Measurements from ENCODE around the gene ZNF425. TPM values are rescaled to one million over a fixed set of nuclear protein-coding genes. Genes with fewer than 3 reads are reported as not detected.

ZNF425 gene
- total and polyA plus RNA-seq, 7 donors, result 0.66 to 2.5 (median 1.7) TPM

GRCh38 chr7:149154056-149154455, 27.9 kb upstream of the ZNF425 start:
- intact Hi-C loops (cut with DNase I), result loop anchor here in 1 of 2 donors (10.0 kb wide), 1 partner anchor 81 kb away; the partner anchor contains the start of gene ZNF212

GRCh38 chr7:149153346-149153745, 27.2 kb upstream of the ZNF425 start:
- Histone ChIP-seq H3K4me1 (peaks cover 21% of the 10 kb centered on the region), H3K27ac (no peak overlapping the region), H3K36me3 (ENCODE audit: insufficient read depth in 1 of 2, low read depth in 1 of 2) (peaks cover 8 to 44% of the 10 kb centered on the region in 2 donors), H3K27me3 (ENCODE audit: insufficient read depth in 3 of 3, low read length in 2 of 3) (no peaks in the 10 kb centered on the region), H3K9me3 (no peaks in the 10 kb centered on the region), H3K4me3 (no peak overlapping the region)
- TF ChIP-seq, protein P1, sequence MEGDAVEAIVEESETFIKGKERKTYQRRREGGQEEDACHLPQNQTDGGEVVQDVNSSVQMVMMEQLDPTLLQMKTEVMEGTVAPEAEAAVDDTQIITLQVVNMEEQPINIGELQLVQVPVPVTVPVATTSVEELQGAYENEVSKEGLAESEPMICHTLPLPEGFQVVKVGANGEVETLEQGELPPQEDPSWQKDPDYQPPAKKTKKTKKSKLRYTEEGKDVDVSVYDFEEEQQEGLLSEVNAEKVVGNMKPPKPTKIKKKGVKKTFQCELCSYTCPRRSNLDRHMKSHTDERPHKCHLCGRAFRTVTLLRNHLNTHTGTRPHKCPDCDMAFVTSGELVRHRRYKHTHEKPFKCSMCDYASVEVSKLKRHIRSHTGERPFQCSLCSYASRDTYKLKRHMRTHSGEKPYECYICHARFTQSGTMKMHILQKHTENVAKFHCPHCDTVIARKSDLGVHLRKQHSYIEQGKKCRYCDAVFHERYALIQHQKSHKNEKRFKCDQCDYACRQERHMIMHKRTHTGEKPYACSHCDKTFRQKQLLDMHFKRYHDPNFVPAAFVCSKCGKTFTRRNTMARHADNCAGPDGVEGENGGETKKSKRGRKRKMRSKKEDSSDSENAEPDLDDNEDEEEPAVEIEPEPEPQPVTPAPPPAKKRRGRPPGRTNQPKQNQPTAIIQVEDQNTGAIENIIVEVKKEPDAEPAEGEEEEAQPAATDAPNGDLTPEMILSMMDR (IDR thresholded peaks at IDR 0.05), result no peak
- 91 to 95% (median 93%) methylated on average over 2 of the region's 2 CpGs for WGBS, 3 donors
- ATAC-seq (no peak), DNase-seq (no peak)
- intact Hi-C loops (cut with DNase I), result loop anchor here in 1 of 2 donors (10.0 kb wide), 1 partner anchor 81 kb away; the partner anchor contains the start of gene ZNF212

More at GRCh38 chr7:149154056-149154455, 27.9 kb upstream of the ZNF425 start:
- ATAC-seq (no peak), DNase-seq (no peak)
- Histone ChIP-seq H3K9me3 (no peaks in the 10 kb centered on the region), H3K27ac (no peak overlapping the region), H3K4me3 (no peak overlapping the region), H3K4me1 (peaks cover 15% of the 10 kb centered on the region), H3K36me3 (ENCODE audit: insufficient read depth in 1 of 2, low read depth in 1 of 2) (peaks cover 8 to 48% of the 10 kb centered on the region in 2 donors), H3K27me3 (ENCODE audit: insufficient read depth in 3 of 3, low read length in 2 of 3) (no peaks in the 10 kb centered on the region)
- WGBS, 3 donors, result 88 to 94% (median 91%) methylated on average over 11 of the region's 11 CpGs
- TF ChIP-seq, protein P1 (IDR thresholded peaks at IDR 0.05), result no peak

GRCh38 chr7:149150981-149151380, 24.9 kb upstream of the ZNF425 start:
- DNase-seq, result no peak
- intact Hi-C loops (cut with DNase I), result loop anchor here in 1 of 2 donors (10.0 kb wide), 1 partner anchor 84 kb away; the partner anchor contains the start of gene ZNF212
- ATAC-seq, result no peak
- peaks cover 21% of the 10 kb centered on the region for H3K4me1 ChIP-seq
- H3K36me3 ChIP-seq (ENCODE audit: insufficient read depth in 1 of 2, low read depth in 1 of 2), result peaks cover 6 to 24% of the 10 kb centered on the region in 2 donors
- no peaks in the 10 kb centered on the region for H3K9me3 ChIP-seq
- WGBS, 3 donors, result 66 to 73% (median 67%) methylated on average over 4 of the region's 4 CpGs
- H3K4me3 ChIP-seq, result no peak overlapping the region
- H3K27me3 ChIP-seq (ENCODE audit: insufficient read depth in 3 of 3, low read length in 2 of 3), result no peaks in the 10 kb centered on the region
- no peak overlapping the region for H3K27ac ChIP-seq
- TF ChIP-seq, protein P1 (IDR thresholded peaks at IDR 0.05), result no peak

DNA sequence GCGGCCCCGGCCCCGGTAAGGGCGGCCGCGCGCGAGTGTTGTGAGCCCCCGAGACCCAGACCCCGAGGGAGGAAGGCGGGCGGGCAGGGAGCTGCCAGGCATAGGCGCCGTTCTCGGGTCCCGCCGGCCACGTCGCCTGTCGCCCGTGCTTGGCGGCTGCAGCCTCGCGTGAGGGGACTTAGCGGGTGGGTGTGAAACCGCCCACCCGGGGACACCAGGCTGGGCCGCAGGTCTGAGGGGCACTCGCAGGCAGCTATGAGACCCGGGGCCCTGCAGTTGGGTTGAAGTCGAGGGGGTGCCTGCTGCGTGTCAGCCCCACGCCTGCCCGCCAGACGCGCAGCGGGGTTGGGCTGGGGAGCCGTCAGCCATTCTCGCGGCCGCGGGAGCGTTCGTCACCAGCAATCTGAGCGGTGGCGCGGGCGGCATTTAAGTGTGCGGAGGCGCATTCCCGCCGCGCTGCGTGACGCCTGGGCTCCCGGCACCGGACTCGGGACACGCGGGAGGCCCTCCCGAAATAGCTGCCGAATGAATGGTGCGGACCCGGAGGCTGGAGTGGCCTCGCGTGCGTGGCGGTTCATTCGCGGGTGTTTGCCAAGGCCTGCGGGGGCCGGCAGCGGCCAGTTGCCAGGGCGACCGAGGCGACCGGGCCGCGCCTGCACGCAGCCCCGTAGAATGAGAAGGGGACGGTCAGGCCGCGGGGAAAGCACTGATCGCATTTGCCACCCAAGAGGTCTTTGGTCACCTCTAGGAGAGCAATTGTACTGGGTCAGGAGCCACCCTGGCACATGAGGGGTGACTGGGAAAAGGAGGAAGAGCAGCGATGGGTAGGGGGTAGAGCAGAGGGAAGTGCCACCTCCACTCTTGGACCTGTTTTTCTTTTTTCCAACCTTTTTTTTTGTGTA, 21.9 kb upstream of the ZNF425 start:
- ATAC-seq, result peak; percentile 51 to 78 (median 62)
- WGBS, 3 donors, result 0 to 1% (median 0%) methylated on average over 61 to 86 of the region's 86 CpGs
- Histone ChIP-seq H3K27me3 (ENCODE audit: insufficient read depth in 3 of 3, low read length in 2 of 3) (no peaks in the 10 kb centered on the region), H3K4me3 (peak overlapping the region; percentile 98), H3K4me1 (peaks cover 21% of the 10 kb centered on the region), H3K36me3 (ENCODE audit: insufficient read depth in 1 of 2, low read depth in 1 of 2) (no peaks in the 10 kb centered on the region), H3K27ac (peak overlapping the region; percentile 94), H3K9me3 (no peaks in the 10 kb centered on the region)
- intact Hi-C loops (cut with DNase I), result loop anchor here in 1 of 2 donors (2.0 kb wide), 1 partner anchor 19 kb away; no protein-coding TSS in a partner anchor
- TF ChIP-seq, protein P1 (IDR thresholded peaks at IDR 0.05), result no peak
- DNase-seq, result peak; percentile 66 to 77

Measured in psoas muscle (tissue), 8 donors.